ENCODE results near the gene REXO1.

Gene REXO1

GRCh38 chr19:1849132-1849474 lies 820 bp upstream of the REXO1 start:
- no peak for DNase-seq

- DNase-seq = peak; percentile 46 to 68 (median 60)
Measured at GRCh38 chr19:1847684-1848398, 442 bp downstream of the REXO1 start.

- peak in 1 of 3 donors; percentile 29 for DNase-seq
Measured at GRCh38 chr19:1847348-1847683, 967 bp downstream of the REXO1 start.

- no peak for DNase-seq
Measured at GRCh38 chr19:1846517-1847204, 1.6 kb downstream of the REXO1 start.

GRCh38 chr19:1845642-1846041 lies 2.6 kb downstream of the REXO1 start:
- no peak for DNase-seq

- DNase-seq = no peak
Measured at GRCh38 chr19:1845125-1845515, 3.2 kb downstream of the REXO1 start.

GRCh38 chr19:1844513-1845124 lies 3.7 kb downstream of the REXO1 start:
- no peak for DNase-seq

GRCh38 chr19:1843646-1844394 lies 4.5 kb downstream of the REXO1 start:
- no peak for DNase-seq

- DNase-seq = no peak
Measured at GRCh38 chr19:1843116-1843515, 5.2 kb downstream of the REXO1 start.

- DNase-seq = no peak
Measured at GRCh38 chr19:1841209-1841924, 6.9 kb downstream of the REXO1 start.

GRCh38 chr19:1840541-1841115 lies 7.7 kb downstream of the REXO1 start:
- DNase-seq = no peak

- peak in 1 of 3 donors; percentile 23 for DNase-seq
Measured at GRCh38 chr19:1839658-1840540, 8.4 kb downstream of the REXO1 start.

- DNase-seq = peak; percentile 49 to 74 (median 66)
Measured at GRCh38 chr19:1837625-1838105, 10.6 kb downstream of the REXO1 start.

- DNase-seq = no peak
Measured at GRCh38 chr19:1837222-1837565, 11.1 kb downstream of the REXO1 start.

- DNase-seq = no peak
Measured at GRCh38 chr19:1836458-1837221, 11.6 kb downstream of the REXO1 start.

GRCh38 chr19:1833540-1833939 lies 14.7 kb downstream of the REXO1 start:
- no peak for DNase-seq

- no peak for DNase-seq
Measured at GRCh38 chr19:1832046-1832663, 16.1 kb downstream of the REXO1 start.

GRCh38 chr19:1830978-1831377 lies 17.3 kb downstream of the REXO1 start:
- no peak for DNase-seq

GRCh38 chr19:1830568-1830967 lies 17.7 kb downstream of the REXO1 start:
- DNase-seq = no peak

- DNase-seq = no peak
Measured at GRCh38 chr19:1829958-1830357, 18.3 kb downstream of the REXO1 start.
